Right lobe of liver (tissue), 4 donors: ENCODE measurements around the gene CARMIL1.

Experiments
- CTCF ChIP-seq, 4 donors: fragments of 200-600 bp in 3 of 4; fragments of 450-650 bp in 1 of 4; IDR thresholded peaks; one replicate each; pipeline versions ENCODE4 v1.5.1 to v1.8.0; 2016 to 2022; ENCODE audit warnings: antibody characterized with exemption in 4 of 4, mild to moderate bottlenecking in 2 of 4
- POLR2A ChIP-seq: fragments of 450-650 bp; IDR thresholded peaks from one replicate; pipeline ENCODE4 v1.6.1; 2017; ENCODE audit warnings: antibody characterized with exemption, mild to moderate bottlenecking
- donor health status: DM: no; HTN: no; CAD: no.
- donor health status: DM: no; HTN: no; CAD: no.
- donor health status: DM: no; HTN: yes; CAD: no.

- TF ChIP-seq CTCF (IDR thresholded peaks at IDR 0.05) (no peak), POLR2A (no peak)
Measured at GRCh38 chr6:25326126-25326525, 47.0 kb downstream of the CARMIL1 start.
